Caco-2 (cell line): ENCODE results near the gene CRMP1. TPM values are rescaled to one million over a fixed set of nuclear protein-coding genes. Genes with fewer than 3 reads are reported as not detected.

Source experiments
- BruUV-seq: library from RNA; stranded (reverse); fragments of 400-500 nt; replicated peaks from 2 replicates; lab custom pipeline; 2021; lab: Mats Ljungman, UMichigan
- CTCF ChIA-PET: fragments of 300-600 bp; sonication (Branson Sonifier 250); formaldehyde crosslinking; loops from one replicate; lab custom pipeline; 2022; ENCODE audit warnings: antibody characterized with exemption; lab: Charles Lee
- POLR2A ChIA-PET: fragments of 300-600 bp; sonication (Branson Sonifier 250); formaldehyde crosslinking; loops from one replicate; lab custom pipeline; 2022; ENCODE audit warnings: antibody characterized with exemption; lab: Charles Lee
- DNase-seq, 2 experiments: peaks; one replicate each; pipeline versions ENCODE4 v3.0.0 to v3.0.0-alpha.2; 2020 to 2022
- H3K27me3 ChIP-seq: replicated peaks from 2 replicates; pipeline ENCODE4 v1.6.0; 2011; ENCODE audit warnings: low read length; ENCODE audit not compliant: control insufficient read depth, insufficient read depth
- H3K36me3 ChIP-seq: 2 replicates; pipeline ENCODE4 v1.5.1; 2011; ENCODE audit warnings: low read length; ENCODE audit not compliant: control insufficient read depth, insufficient read depth
- H3K4me1 ChIP-seq: fragments of 250-450 bp; sonication (Bioruptor Pico); 2 replicates; pipeline ENCODE4 v1.5.1; 2020; ENCODE audit warnings: mild to moderate bottlenecking
- H3K4me3 ChIP-seq: 2 replicates; pipeline ENCODE4 v1.5.1; 2011; ENCODE audit warnings: low read depth, mild to moderate bottlenecking, control low read depth, low read length
- H3K9me3 ChIP-seq: fragments of 250-450 bp; sonication (Bioruptor Pico); 2 replicates; pipeline ENCODE4 v1.5.1; 2020; ENCODE audit warnings: mild to moderate bottlenecking, moderate library complexity
- H3K27ac Mint-ChIP-seq: one replicate; pipeline ENCODE4 v1.8.0; 2022; ENCODE audit warnings: mixed read lengths; ENCODE audit not compliant: unreplicated experiment
- H3K27me3 Mint-ChIP-seq: one replicate; pipeline ENCODE4 v1.8.0; 2022; ENCODE audit warnings: mixed read lengths; ENCODE audit not compliant: insufficient read depth, unreplicated experiment
- H3K36me3 Mint-ChIP-seq: one replicate; pipeline ENCODE4 v1.8.0; 2022; ENCODE audit warnings: mild to moderate bottlenecking, mixed read lengths; ENCODE audit not compliant: insufficient read depth, unreplicated experiment
- H3K4me1 Mint-ChIP-seq: one replicate; pipeline ENCODE4 v1.8.0; 2022; ENCODE audit warnings: low read depth, mixed read lengths; ENCODE audit not compliant: unreplicated experiment
- H3K4me3 Mint-ChIP-seq: one replicate; pipeline ENCODE4 v1.8.0; 2022; ENCODE audit warnings: mild to moderate bottlenecking, moderate library complexity, mixed read lengths; ENCODE audit not compliant: unreplicated experiment
- H3K9me3 Mint-ChIP-seq: one replicate; pipeline ENCODE4 v1.8.0; 2022; ENCODE audit warnings: mixed read lengths; ENCODE audit not compliant: unreplicated experiment
- CTCF ChIP-seq, 2 experiments: fragments of 200-600 bp in 1 of 2; IDR thresholded peaks; 1 replicate in 1 of 2; 2 replicates in 1 of 2; pipeline versions ENCODE4 v1.5.1 to v1.8.0; 2011 to 2022; ENCODE audit warnings: antibody characterized with exemption in 1 of 2, control low read depth in 1 of 2, inconsistent platforms in 1 of 2, low read depth in 1 of 2, low read length in 1 of 2, mild to moderate bottlenecking in 1 of 2, moderate library complexity in 1 of 2; ENCODE audit not compliant: insufficient read depth in 1 of 2, severe bottlenecking in 1 of 2, unreplicated experiment in 1 of 2
- intact Hi-C: fragments of 100-400 bp; cut with micrococcal nuclease; formaldehyde crosslinking; loops from one replicate; pipeline ENCODE4 v1.10.0; 2022; ENCODE audit not compliant: unreplicated experiment
- total RNA-seq: library from RNA; stranded (reverse); gene quantifications from 2 replicates; pipeline ENCODE4 v1.2.3, GENCODE V29; 2022

The CRMP1 gene
- total RNA-seq, 1 experiment from 2014 or later, result not detected

GRCh38 chr4:5854929-5855328 is 38.0 kb downstream of the CRMP1 start:
- intact Hi-C loops, result no loop called here
- H3K36me3 ChIP-seq, result no peaks in the 10 kb centered on the region
- H3K36me3 Mint-ChIP-seq, result no peaks in the 10 kb centered on the region

GRCh38 chr4:5852523-5853202 is 40.2 kb downstream of the CRMP1 start:
- no peak overlapping the region for H3K4me3 Mint-ChIP-seq
- H3K27ac Mint-ChIP-seq, result no peak overlapping the region
- Histone ChIP-seq H3K27me3 (no peaks in the 10 kb centered on the region), H3K4me3 (no peak overlapping the region), H3K9me3 (no peaks in the 10 kb centered on the region), H3K36me3 (no peaks in the 10 kb centered on the region), H3K4me1 (no peaks in the 10 kb centered on the region)
- intact Hi-C loops, result no loop called here
- H3K36me3 Mint-ChIP-seq, result no peaks in the 10 kb centered on the region
- POLR2A ChIA-PET, result no interaction called here
- CTCF ChIA-PET, result no interaction called here
- peaks cover 13% of the 10 kb centered on the region for H3K27me3 Mint-ChIP-seq
- no peak for TF ChIP-seq CTCF (IDR thresholded peaks at IDR 0.05; ENCODE audit: insufficient read depth in 1 of 2, low read depth in 1 of 2, low read length in 1 of 2, severe bottlenecking in 1 of 2, unreplicated experiment in 1 of 2)
- no peaks in the 10 kb centered on the region for H3K4me1 Mint-ChIP-seq
- BruUV-seq, result no TSS peak
- H3K9me3 Mint-ChIP-seq, result no peaks in the 10 kb centered on the region
- no peak for DNase-seq

More at GRCh38 chr4:5854929-5855328, 38.0 kb downstream of the CRMP1 start:
- Mint-ChIP-seq H3K4me3 (no peak overlapping the region), H3K9me3 (no peaks in the 10 kb centered on the region), H3K27me3 (peaks cover 10% of the 10 kb centered on the region), H3K27ac (no peak overlapping the region), H3K4me1 (no peaks in the 10 kb centered on the region)
- ChIA-PET POLR2A (no interaction called here), CTCF (no interaction called here)
- no TSS peak for BruUV-seq
- H3K9me3 ChIP-seq, result no peaks in the 10 kb centered on the region
- no peak for TF ChIP-seq CTCF (IDR thresholded peaks at IDR 0.05; ENCODE audit: insufficient read depth in 1 of 2, low read depth in 1 of 2, low read length in 1 of 2, severe bottlenecking in 1 of 2, unreplicated experiment in 1 of 2)
- no peaks in the 10 kb centered on the region for H3K4me1 ChIP-seq
- no peaks in the 10 kb centered on the region for H3K27me3 ChIP-seq
- no peak for DNase-seq
- H3K4me3 ChIP-seq, result no peak overlapping the region

GRCh38 chr4:5851637-5852301 is 41.1 kb downstream of the CRMP1 start:
- Mint-ChIP-seq H3K4me1 (no peaks in the 10 kb centered on the region), H3K9me3 (no peaks in the 10 kb centered on the region), H3K36me3 (no peaks in the 10 kb centered on the region), H3K4me3 (no peak overlapping the region), H3K27me3 (peaks cover 13% of the 10 kb centered on the region), H3K27ac (no peak overlapping the region)
- no peak for TF ChIP-seq CTCF (IDR thresholded peaks at IDR 0.05; ENCODE audit: insufficient read depth in 1 of 2, low read depth in 1 of 2, low read length in 1 of 2, severe bottlenecking in 1 of 2, unreplicated experiment in 1 of 2)
- Histone ChIP-seq H3K36me3 (no peaks in the 10 kb centered on the region), H3K27me3 (no peaks in the 10 kb centered on the region), H3K4me1 (no peaks in the 10 kb centered on the region), H3K4me3 (no peak overlapping the region), H3K9me3 (no peaks in the 10 kb centered on the region)
- POLR2A ChIA-PET, result no interaction called here
- no TSS peak for BruUV-seq
- no peak for DNase-seq
- CTCF ChIA-PET, result no interaction called here
- intact Hi-C loops, result no loop called here
